ENCODE results near the gene ZNF835.

The ZNF835 gene

DNA sequence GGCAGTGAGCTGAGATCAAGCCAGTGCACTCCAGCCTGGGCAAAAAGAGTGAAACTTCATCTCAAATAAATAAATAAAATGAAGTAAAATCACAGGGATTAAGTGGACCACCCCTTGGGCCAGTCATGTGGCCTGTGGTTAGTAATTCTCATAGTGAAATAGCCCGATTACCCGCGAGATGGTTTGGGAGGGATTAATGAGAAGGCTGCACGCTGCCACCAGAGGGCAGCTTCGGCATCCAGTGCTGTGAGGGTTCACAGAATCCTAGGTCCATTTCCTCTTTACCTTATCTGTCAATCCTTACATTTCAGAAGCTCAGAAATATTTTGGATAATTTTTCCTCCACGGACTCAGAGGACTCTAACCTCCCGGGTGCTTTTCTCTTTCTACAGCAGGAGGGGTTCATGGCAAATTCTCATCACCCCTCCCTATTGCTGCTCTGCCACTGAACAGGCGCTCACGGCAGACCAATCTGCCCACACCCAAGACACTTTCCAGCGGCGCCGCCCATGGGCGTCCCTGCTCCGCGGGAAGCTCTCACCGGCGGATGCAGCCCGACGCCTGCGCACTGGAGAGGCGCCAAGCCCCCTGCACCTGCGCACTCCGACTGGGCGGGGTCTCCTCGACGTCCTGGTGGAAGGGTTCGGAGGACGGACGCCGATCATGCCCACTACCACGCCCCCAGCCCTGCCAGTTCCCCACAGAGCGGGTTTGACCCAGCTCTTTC is 11.0 kb downstream of the ZNF835 start:
- DNase-seq, result peak; percentile 12
- Histone ChIP-seq H2AK5ac (ENCODE audit: low read length) (no peak overlapping the region), H3K4me2 (ENCODE audit: low read length) (no peak overlapping the region), H3K27me3 (ENCODE audit: insufficient read depth, low read length, poor library complexity) (no peaks in the 10 kb centered on the region), H3K23ac (ENCODE audit: low read length) (no peak overlapping the region), H3K36me3 (ENCODE audit: control insufficient read depth, insufficient read depth, low read length) (no peaks in the 10 kb centered on the region), H3K4ac (ENCODE audit: low read depth, low read length) (no peak overlapping the region), H3K79me2 (ENCODE audit: control insufficient read depth, insufficient read depth, low read length) (no peaks in the 10 kb centered on the region), H3K18ac (ENCODE audit: low read length) (no peak overlapping the region), H4K5ac (ENCODE audit: low read length) (no peak overlapping the region), H3K27ac (ENCODE audit: low read depth, low read length) (no peak overlapping the region), H4K8ac (ENCODE audit: low read depth, low read length) (no peak overlapping the region), H3K79me1 (ENCODE audit: low read length) (no peaks in the 10 kb centered on the region), H2BK5ac (ENCODE audit: low read length) (no peak overlapping the region), H2BK120ac (ENCODE audit: low read depth, low read length) (no peak overlapping the region), H3K4me1 (ENCODE audit: control insufficient read depth, low read depth, low read length) (no peaks in the 10 kb centered on the region), H3K9ac (ENCODE audit: low read length) (no peak overlapping the region), H3K4me3 (ENCODE audit: low read length) (no peak overlapping the region), H2BK15ac (replicated peaks; ENCODE audit: low read depth) (no peak overlapping the region), H3K56ac (ENCODE audit: low read length) (no peak overlapping the region)
- no CpG with 5 or more reads among the region's 32 CpGs for WGBS (ENCODE audit: extremely low coverage, insufficient coverage, low lambda C conversion rate)

- Histone ChIP-seq H3K27ac (ENCODE audit: low read depth, low read length) (no peak overlapping the region), H3K36me3 (ENCODE audit: control insufficient read depth, insufficient read depth, low read length) (no peaks in the 10 kb centered on the region), H3K79me2 (ENCODE audit: control insufficient read depth, insufficient read depth, low read length) (no peaks in the 10 kb centered on the region), H2BK15ac (replicated peaks; ENCODE audit: low read depth) (no peak overlapping the region), H2BK5ac (ENCODE audit: low read length) (no peak overlapping the region), H4K8ac (ENCODE audit: low read depth, low read length) (no peak overlapping the region), H3K4me3 (ENCODE audit: low read length) (no peak overlapping the region), H3K4me2 (ENCODE audit: low read length) (no peak overlapping the region), H2AK5ac (ENCODE audit: low read length) (no peak overlapping the region), H3K9ac (ENCODE audit: low read length) (no peak overlapping the region), H2BK120ac (ENCODE audit: low read depth, low read length) (no peak overlapping the region), H4K5ac (ENCODE audit: low read length) (no peak overlapping the region), H3K79me1 (ENCODE audit: low read length) (no peaks in the 10 kb centered on the region), H3K4me1 (ENCODE audit: control insufficient read depth, low read depth, low read length) (no peaks in the 10 kb centered on the region), H3K27me3 (ENCODE audit: insufficient read depth, low read length, poor library complexity) (no peaks in the 10 kb centered on the region), H3K4ac (ENCODE audit: low read depth, low read length) (no peak overlapping the region), H3K18ac (ENCODE audit: low read length) (no peak overlapping the region), H3K56ac (ENCODE audit: low read length) (no peak overlapping the region), H3K23ac (ENCODE audit: low read length) (no peak overlapping the region)
- WGBS (ENCODE audit: extremely low coverage, insufficient coverage, low lambda C conversion rate), result no CpG with 5 or more reads among the region's 3 CpGs
- DNase-seq, result no peak
Observed at GRCh38 chr19:56654151-56654550, 17.4 kb downstream of the ZNF835 start.

DNA sequence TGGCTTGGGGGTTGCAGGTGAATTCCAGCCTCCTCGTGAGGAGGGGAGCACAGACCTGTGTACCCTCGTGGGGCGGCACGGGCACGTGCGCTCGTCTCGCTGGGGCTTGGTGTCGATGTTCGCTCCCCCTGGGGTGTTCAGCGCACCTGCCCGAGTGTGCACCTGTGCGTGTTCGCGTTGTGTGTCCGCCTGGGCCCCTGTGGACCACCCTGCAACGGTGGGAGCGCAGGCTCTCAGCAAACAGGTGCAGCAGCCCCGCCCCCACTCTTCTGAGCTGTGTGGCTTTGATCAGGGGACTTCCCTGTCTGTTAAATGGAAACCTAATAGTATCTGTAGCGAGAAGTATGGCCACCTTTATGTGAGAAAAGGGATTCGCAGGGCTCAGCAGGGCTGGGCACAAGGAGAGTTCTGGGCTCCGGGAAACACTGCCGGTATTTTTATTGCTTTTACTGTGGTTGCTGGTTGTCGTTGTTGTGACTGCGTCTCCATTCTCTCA is 28.0 kb downstream of the ZNF835 start:
- no peak overlapping the region for H4K8ac ChIP-seq (ENCODE audit: low read depth, low read length)
- H3K79me1 ChIP-seq (ENCODE audit: low read length), result no peaks in the 10 kb centered on the region
- no peak overlapping the region for H3K27ac ChIP-seq (ENCODE audit: low read depth, low read length)
- no peak overlapping the region for H3K56ac ChIP-seq (ENCODE audit: low read length)
- no peak overlapping the region for H2BK120ac ChIP-seq (ENCODE audit: low read depth, low read length)
- no peak overlapping the region for H4K5ac ChIP-seq (ENCODE audit: low read length)
- no peak overlapping the region for H3K4me3 ChIP-seq (ENCODE audit: low read length)
- H3K18ac ChIP-seq (ENCODE audit: low read length), result no peak overlapping the region
- H2BK15ac ChIP-seq (replicated peaks; ENCODE audit: low read depth), result no peak overlapping the region
- WGBS (ENCODE audit: extremely low coverage, insufficient coverage, low lambda C conversion rate), result no CpG with 5 or more reads among the region's 25 CpGs
- DNase-seq, result no peak
- no peak overlapping the region for H2AK5ac ChIP-seq (ENCODE audit: low read length)
- no peaks in the 10 kb centered on the region for H3K27me3 ChIP-seq (ENCODE audit: insufficient read depth, low read length, poor library complexity)
- no peaks in the 10 kb centered on the region for H3K36me3 ChIP-seq (ENCODE audit: control insufficient read depth, insufficient read depth, low read length)
- no peaks in the 10 kb centered on the region for H3K79me2 ChIP-seq (ENCODE audit: control insufficient read depth, insufficient read depth, low read length)
- no peak overlapping the region for H3K4ac ChIP-seq (ENCODE audit: low read depth, low read length)
- H3K4me1 ChIP-seq (ENCODE audit: control insufficient read depth, low read depth, low read length), result no peaks in the 10 kb centered on the region
- no peak overlapping the region for H3K4me2 ChIP-seq (ENCODE audit: low read length)
- H3K23ac ChIP-seq (ENCODE audit: low read length), result no peak overlapping the region
- no peak overlapping the region for H2BK5ac ChIP-seq (ENCODE audit: low read length)
- no peak overlapping the region for H3K9ac ChIP-seq (ENCODE audit: low read length)

- H3K18ac ChIP-seq (ENCODE audit: low read length), result no peak within 1 kb of the TSS
- H3K23ac ChIP-seq (ENCODE audit: low read length), result no peak within 1 kb of the TSS
- no peaks in the 10 kb centered on the region for H3K27me3 ChIP-seq (ENCODE audit: insufficient read depth, low read length, poor library complexity)
- no peaks in the 10 kb centered on the region for H3K79me1 ChIP-seq (ENCODE audit: low read length)
- no peak within 1 kb of the TSS for H2AK5ac ChIP-seq (ENCODE audit: low read length)
- H3K4me2 ChIP-seq (ENCODE audit: low read length), result no peak within 1 kb of the TSS
- no peak within 1 kb of the TSS for H4K5ac ChIP-seq (ENCODE audit: low read length)
- no peak within 1 kb of the TSS for H2BK15ac ChIP-seq (replicated peaks; ENCODE audit: low read depth)
- H3K36me3 ChIP-seq (ENCODE audit: control insufficient read depth, insufficient read depth, low read length), result no peaks in the 10 kb centered on the region
- no peak for DNase-seq
- H4K8ac ChIP-seq (ENCODE audit: low read depth, low read length), result no peak within 1 kb of the TSS
- no peak within 1 kb of the TSS for H2BK5ac ChIP-seq (ENCODE audit: low read length)
- H3K4ac ChIP-seq (ENCODE audit: low read depth, low read length), result no peak within 1 kb of the TSS
- H3K4me3 ChIP-seq (ENCODE audit: low read length), result no peak within 1 kb of the TSS
- H3K56ac ChIP-seq (ENCODE audit: low read length), result no peak within 1 kb of the TSS
- no peak within 1 kb of the TSS for H2BK120ac ChIP-seq (ENCODE audit: low read depth, low read length)
- no peaks in the 10 kb centered on the region for H3K4me1 ChIP-seq (ENCODE audit: control insufficient read depth, low read depth, low read length)
- H3K9ac ChIP-seq (ENCODE audit: low read length), result no peak within 1 kb of the TSS
- WGBS (ENCODE audit: extremely low coverage, insufficient coverage, low lambda C conversion rate), result no CpG with 5 or more reads among the region's 60 CpGs
- no peak within 1 kb of the TSS for H3K27ac ChIP-seq (ENCODE audit: low read depth, low read length)
- H3K79me2 ChIP-seq (ENCODE audit: control insufficient read depth, insufficient read depth, low read length), result no peaks in the 10 kb centered on the region
Observed at GRCh38 chr19:56642711-56643459, 28.7 kb downstream of the ZNF835 start, which contains the start of gene SMIM17. Gene SMIM17, plus strand, starts transcription at chr19:56643159. Its CDS starts 2,509 bp downstream, at chr19:56645668.

DNA sequence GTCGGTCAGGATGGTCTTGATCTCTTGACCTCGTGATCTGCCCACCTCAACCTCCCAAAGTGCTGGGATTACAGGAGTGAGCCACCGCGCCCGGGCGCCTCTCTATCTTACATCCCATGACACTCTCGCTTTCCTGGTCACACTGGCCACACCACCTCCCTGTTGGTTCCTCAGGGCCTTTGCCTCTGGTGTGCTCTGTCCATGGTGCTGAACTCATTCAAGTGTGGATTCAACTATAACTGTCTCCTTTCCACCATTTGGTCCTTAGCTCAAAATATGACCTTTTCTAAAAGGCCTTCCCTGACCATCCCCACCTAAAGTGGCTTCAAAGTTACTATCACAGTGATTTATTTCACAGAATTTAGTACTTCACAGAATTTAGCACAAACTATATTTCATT is 32.3 kb downstream of the ZNF835 start:
- Histone ChIP-seq H3K56ac (ENCODE audit: low read length) (no peak overlapping the region), H3K18ac (ENCODE audit: low read length) (no peak overlapping the region), H3K27ac (ENCODE audit: low read depth, low read length) (no peak overlapping the region), H4K5ac (ENCODE audit: low read length) (no peak overlapping the region), H4K8ac (ENCODE audit: low read depth, low read length) (no peak overlapping the region), H3K36me3 (ENCODE audit: control insufficient read depth, insufficient read depth, low read length) (no peaks in the 10 kb centered on the region), H3K9ac (ENCODE audit: low read length) (no peak overlapping the region), H2AK5ac (ENCODE audit: low read length) (no peak overlapping the region), H2BK15ac (replicated peaks; ENCODE audit: low read depth) (no peak overlapping the region), H3K4me2 (ENCODE audit: low read length) (no peak overlapping the region), H3K4me3 (ENCODE audit: low read length) (no peak overlapping the region), H2BK5ac (ENCODE audit: low read length) (no peak overlapping the region), H3K79me2 (ENCODE audit: control insufficient read depth, insufficient read depth, low read length) (no peaks in the 10 kb centered on the region), H3K27me3 (ENCODE audit: insufficient read depth, low read length, poor library complexity) (no peaks in the 10 kb centered on the region), H3K4ac (ENCODE audit: low read depth, low read length) (no peak overlapping the region), H3K4me1 (ENCODE audit: control insufficient read depth, low read depth, low read length) (no peaks in the 10 kb centered on the region), H3K79me1 (ENCODE audit: low read length) (no peaks in the 10 kb centered on the region), H2BK120ac (ENCODE audit: low read depth, low read length) (no peak overlapping the region), H3K23ac (ENCODE audit: low read length) (no peak overlapping the region)
- DNase-seq, result peak; percentile 63
- no CpG with 5 or more reads among the region's 7 CpGs for WGBS (ENCODE audit: extremely low coverage, insufficient coverage, low lambda C conversion rate)
